Measurements from ENCODE around the gene SOWAHD. TPM values are rescaled to one million over a fixed set of nuclear protein-coding genes. Genes with fewer than 3 reads are reported as not detected.
"Not testable (repeated sequence)": the region's sequence is repeated elsewhere in the genome, so short reads cannot be mapped to it uniquely, and the experiment has no call there.

Gene SOWAHD
- under 1 TPM in 2 of 3 donors, not detected in 1; 0.23 to 0.25 TPM for polyA plus RNA-seq

GRCh38 chrX:119757979-119758730, at the start of gene SOWAHD:
Gene SOWAHD (plus strand): TSS chrX:119758588. CDS start chrX:119758668, 80 bp downstream.
- H3K27ac ChIP-seq (ENCODE audit: low read depth, low read length) = no peak within 1 kb of the TSS
- WGBS, 3 donors = 0 to 29% (median 1%) methylated on average over 14 to 54 of the region's 59 CpGs

- 79 to 93% (median 84%) methylated on average over 2 of the region's 2 CpGs for WGBS, 3 donors
- no peak overlapping the region for H3K27ac ChIP-seq (ENCODE audit: low read depth, low read length)
Observed at GRCh38 chrX:119708936-119709335, 49.5 kb upstream of the SOWAHD start.

- WGBS, 3 donors = 84 to 95% (median 92%) methylated on average over 3 of the region's 3 CpGs
- H3K27ac ChIP-seq (ENCODE audit: low read depth, low read length) = no peak overlapping the region
Observed at GRCh38 chrX:119709630-119710029, 48.8 kb upstream of the SOWAHD start.

- H3K27ac ChIP-seq (ENCODE audit: low read depth, low read length) = no peak overlapping the region
- WGBS, 3 donors = 70 to 88% (median 87%) methylated on average over 4 to 6 of the region's 6 CpGs
Observed at GRCh38 chrX:119721487-119721886, 36.9 kb upstream of the SOWAHD start.

GRCh38 chrX:119721926-119722325, 36.5 kb upstream of the SOWAHD start:
- no peak overlapping the region for H3K27ac ChIP-seq (ENCODE audit: low read depth, low read length)
- WGBS, 3 donors = 69 to 86% (median 81%) methylated on average over 2 of the region's 2 CpGs

GRCh38 chrX:119726900-119727555, 31.4 kb upstream of the SOWAHD start:
- WGBS, 3 donors = 61 to 65% (median 64%) methylated on average over 7 of the region's 7 CpGs
- H3K27ac ChIP-seq (ENCODE audit: low read depth, low read length) = no peak overlapping the region

- WGBS, 3 donors = 57 to 91% (median 63%) methylated on average over 5 of the region's 5 CpGs
- H3K27ac ChIP-seq (ENCODE audit: low read depth, low read length) = no peak overlapping the region
Observed at GRCh38 chrX:119728487-119728886, 29.9 kb upstream of the SOWAHD start.

- no peak overlapping the region for H3K27ac ChIP-seq (ENCODE audit: low read depth, low read length)
- 29 to 42% (median 33%) methylated on average over 14 of the region's 14 CpGs for WGBS, 3 donors
Observed at GRCh38 chrX:119729408-119730201, 28.8 kb upstream of the SOWAHD start.

- 9 to 46% (median 21%) methylated on average over 5 to 7 of the region's 7 CpGs for WGBS, 3 donors
- H3K27ac ChIP-seq (ENCODE audit: low read depth, low read length) = no peak overlapping the region
Observed at GRCh38 chrX:119734897-119735339, 23.5 kb upstream of the SOWAHD start.

GRCh38 chrX:119735467-119735866, 22.9 kb upstream of the SOWAHD start:
- WGBS, 3 donors = 76 to 82% (median 79%) methylated on average over 6 of the region's 6 CpGs
- H3K27ac ChIP-seq (ENCODE audit: low read depth, low read length) = no peak overlapping the region

- 57 to 85% (median 64%) methylated on average over 8 to 12 of the region's 12 CpGs for WGBS, 3 donors
- H3K27ac ChIP-seq (ENCODE audit: low read depth, low read length) = no peak overlapping the region
Observed at GRCh38 chrX:119736206-119736764, 22.1 kb upstream of the SOWAHD start.

- H3K27ac ChIP-seq (ENCODE audit: low read depth, low read length) = no peak overlapping the region
- WGBS, 3 donors = 36 to 54% (median 52%) methylated on average over 5 of the region's 5 CpGs
Observed at GRCh38 chrX:119738742-119739141, 19.6 kb upstream of the SOWAHD start.

GRCh38 chrX:119745283-119745848, 13.0 kb upstream of the SOWAHD start:
- 59 to 76% (median 70%) methylated on average over 4 of the region's 4 CpGs for WGBS, 3 donors
- H3K27ac ChIP-seq (ENCODE audit: low read depth, low read length) = no peak overlapping the region

GRCh38 chrX:119750131-119750530, 8.3 kb upstream of the SOWAHD start:
- 65 to 83% (median 78%) methylated on average over 9 of the region's 9 CpGs for WGBS, 3 donors
- not testable (repeated sequence) for H3K27ac ChIP-seq (ENCODE audit: low read depth, low read length)

- WGBS, 3 donors = 92 to 98% (median 98%) methylated on average over 2 to 18 of the region's 27 CpGs
- not testable (repeated sequence) for H3K27ac ChIP-seq (ENCODE audit: low read depth, low read length)
Observed at GRCh38 chrX:119750751-119751150, 7.6 kb upstream of the SOWAHD start.

GRCh38 chrX:119753001-119753400, 5.4 kb upstream of the SOWAHD start:
- H3K27ac ChIP-seq (ENCODE audit: low read depth, low read length) = no peak overlapping the region
- 91 to 93% (median 92%) methylated on average over 3 of the region's 3 CpGs for WGBS, 3 donors

- no peak overlapping the region for H3K27ac ChIP-seq (ENCODE audit: low read depth, low read length)
- WGBS, 3 donors = 62 to 66% (median 65%) methylated on average over 8 of the region's 8 CpGs
Observed at GRCh38 chrX:119753639-119754257, 4.6 kb upstream of the SOWAHD start.

- WGBS, 3 donors = 52 to 71% (median 53%) methylated on average over 7 of the region's 7 CpGs
- no peak overlapping the region for H3K27ac ChIP-seq (ENCODE audit: low read depth, low read length)
Observed at GRCh38 chrX:119755981-119756533, 2.3 kb upstream of the SOWAHD start.
